Kidney glomerular epithelial cell (primary cell): ENCODE results near the gene RAPGEF3.

Experiments used
- DNase-seq: peaks from one replicate; lab custom pipeline; 2025; lab: John Stamatoyannopoulos, UW

The RAPGEF3 gene

DNA sequence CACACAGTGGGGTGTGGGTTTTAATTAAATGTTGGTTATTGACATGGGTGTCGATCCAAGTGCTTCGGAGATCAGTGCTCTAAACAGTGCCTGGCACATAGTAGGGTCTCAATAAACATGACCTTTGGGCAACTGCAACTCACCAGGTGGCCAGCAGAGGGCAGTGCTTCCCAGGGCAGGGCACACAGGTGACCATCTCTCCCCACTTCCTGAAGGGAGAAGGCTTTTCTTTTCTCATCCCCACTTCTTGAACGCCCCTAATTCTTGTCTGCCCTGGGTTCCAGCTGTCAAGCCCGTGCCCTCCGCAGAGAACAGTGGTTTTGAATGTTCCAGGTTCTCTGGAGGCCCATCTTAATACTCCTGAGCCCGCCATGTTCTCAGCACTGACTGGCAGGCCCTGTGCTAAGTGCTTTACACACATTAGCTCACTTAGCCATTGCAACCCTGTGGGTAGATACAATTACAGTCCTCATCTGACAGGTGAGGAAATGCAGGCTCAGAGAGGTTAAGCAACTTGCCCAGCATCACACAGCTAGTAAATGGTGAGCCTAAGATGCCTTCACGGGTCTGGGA, 16.3 kb downstream of the RAPGEF3 start:
- peak; percentile 20 for DNase-seq

DNA sequence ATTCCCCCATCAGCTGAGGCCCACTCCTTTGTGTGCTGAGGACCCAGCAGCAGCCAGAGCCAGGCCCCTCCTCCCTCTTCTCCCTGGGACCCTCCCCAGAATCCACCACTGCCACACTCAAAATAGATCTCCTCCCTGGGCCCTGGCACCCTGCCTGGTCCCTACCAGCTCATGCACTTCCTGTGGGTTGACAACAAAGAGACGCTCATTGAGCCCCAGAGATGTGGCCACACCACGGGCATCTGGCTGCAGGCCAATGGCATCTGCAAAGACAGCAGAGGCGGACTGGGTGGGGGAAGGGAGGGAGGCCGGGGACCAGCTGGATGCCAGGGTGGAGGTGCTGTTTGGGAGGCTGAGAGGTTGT, 17.4 kb downstream of the RAPGEF3 start:
- peak; percentile 31 for DNase-seq

DNA sequence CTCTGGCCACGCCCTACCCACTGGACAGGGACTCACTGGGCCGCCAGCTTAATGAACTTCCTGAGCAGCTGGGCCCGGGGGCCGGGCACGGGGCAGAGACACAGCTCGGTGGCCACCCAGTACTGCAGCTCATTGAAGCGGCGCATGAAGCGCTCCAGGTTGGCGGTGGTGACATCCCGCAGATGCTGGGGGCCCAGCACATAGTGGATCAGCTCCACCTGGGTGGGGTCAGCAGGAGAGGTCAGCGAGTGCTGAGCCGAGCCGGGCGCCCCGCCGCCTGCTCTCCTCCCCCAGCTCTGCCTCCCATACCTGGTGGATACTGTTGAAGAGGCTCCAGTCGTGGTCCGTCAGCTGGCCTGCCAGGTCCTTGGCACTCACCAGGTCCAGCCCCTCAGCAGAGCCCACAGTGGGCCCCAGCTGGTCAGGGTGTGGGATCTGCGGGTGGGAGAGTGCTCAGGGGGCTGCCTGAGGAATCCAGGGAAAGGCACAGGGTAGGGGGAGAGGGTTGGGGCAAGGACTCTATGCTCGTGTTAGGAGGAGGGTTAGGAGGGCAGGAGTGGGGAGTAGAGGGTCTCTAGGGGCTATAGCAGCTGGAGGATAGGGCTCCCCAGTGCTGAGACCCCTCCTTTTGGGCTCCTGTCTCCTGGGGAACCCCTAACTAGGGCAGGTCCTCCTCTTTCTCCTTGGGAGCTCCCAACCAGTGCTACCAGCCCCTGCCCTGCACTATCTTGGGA, 17.9 kb downstream of the RAPGEF3 start:
- peak; percentile 17 for DNase-seq

DNA sequence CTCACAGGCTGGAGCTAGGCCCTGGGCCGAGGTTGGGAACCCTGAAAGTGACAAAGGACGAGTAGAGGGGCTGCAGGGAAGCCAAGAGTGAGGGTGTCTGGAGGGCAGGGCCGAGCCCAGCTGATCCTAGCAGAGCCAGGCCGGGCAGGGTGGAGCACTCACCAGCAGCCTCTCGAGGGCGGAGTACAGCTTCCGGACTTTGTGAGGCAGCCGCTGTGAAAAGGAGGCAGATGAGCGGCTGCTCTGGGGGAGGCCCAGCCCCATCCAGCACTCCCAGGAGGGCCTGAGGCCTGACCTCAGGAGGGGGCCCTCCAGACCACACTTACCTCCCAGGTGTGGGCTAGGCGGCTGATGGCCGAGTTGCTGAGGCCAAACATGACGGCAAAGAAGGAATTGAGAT, 18.7 kb downstream of the RAPGEF3 start:
- DNase-seq: no peak

DNA sequence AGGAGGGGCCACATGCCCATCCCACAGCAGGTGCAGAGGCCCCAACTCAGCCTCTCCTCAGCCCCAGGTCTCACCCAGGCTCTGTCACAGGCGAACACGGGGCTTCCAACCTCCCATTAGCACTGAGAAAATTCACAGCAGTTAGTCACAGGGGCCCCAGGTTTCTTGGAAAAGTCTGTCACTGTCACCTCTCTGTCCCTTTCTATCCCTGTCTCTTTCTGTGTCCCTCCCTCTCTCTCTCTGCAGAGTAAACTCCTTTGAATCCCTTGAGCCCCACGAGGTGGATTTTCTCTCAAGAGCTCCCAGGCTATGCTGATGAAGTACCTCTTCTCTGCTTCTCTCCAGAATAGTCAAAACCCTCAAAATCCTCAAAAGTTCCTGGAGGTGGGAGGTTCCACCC, 19.4 kb downstream of the RAPGEF3 start:
- no peak for DNase-seq

DNA sequence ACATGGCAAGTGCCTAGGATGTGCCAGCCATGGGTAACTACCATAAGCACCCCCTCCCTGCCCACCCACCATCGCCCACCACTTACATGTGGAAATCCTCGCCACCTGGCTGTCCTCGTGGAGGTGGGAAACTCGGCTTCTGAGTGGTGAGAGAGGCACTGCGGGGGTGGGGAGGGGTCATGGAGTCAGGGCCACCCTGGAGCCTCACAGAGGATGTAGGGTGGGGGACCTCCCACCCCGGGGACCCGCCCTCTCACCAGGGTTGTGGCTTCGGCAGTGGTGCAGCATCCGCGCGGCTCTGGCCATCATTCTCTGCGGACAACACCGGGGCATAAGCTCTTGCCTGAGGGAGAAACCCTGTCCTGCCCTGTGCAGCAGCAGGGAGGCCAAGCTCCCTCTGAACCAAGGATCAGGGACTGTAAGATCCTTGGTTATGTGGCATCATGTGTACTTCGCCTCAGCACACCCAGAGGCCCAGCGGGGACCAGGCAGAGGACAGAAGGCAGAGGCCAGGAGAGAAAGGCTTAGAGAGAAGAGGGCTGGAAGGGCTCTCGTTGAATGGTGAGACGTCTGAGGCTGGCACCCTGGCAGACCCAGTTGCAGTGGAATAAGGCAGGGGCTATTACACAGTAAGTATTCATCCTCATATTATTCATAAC, 20.6 kb downstream of the RAPGEF3 start:
- DNase-seq: no peak

DNA sequence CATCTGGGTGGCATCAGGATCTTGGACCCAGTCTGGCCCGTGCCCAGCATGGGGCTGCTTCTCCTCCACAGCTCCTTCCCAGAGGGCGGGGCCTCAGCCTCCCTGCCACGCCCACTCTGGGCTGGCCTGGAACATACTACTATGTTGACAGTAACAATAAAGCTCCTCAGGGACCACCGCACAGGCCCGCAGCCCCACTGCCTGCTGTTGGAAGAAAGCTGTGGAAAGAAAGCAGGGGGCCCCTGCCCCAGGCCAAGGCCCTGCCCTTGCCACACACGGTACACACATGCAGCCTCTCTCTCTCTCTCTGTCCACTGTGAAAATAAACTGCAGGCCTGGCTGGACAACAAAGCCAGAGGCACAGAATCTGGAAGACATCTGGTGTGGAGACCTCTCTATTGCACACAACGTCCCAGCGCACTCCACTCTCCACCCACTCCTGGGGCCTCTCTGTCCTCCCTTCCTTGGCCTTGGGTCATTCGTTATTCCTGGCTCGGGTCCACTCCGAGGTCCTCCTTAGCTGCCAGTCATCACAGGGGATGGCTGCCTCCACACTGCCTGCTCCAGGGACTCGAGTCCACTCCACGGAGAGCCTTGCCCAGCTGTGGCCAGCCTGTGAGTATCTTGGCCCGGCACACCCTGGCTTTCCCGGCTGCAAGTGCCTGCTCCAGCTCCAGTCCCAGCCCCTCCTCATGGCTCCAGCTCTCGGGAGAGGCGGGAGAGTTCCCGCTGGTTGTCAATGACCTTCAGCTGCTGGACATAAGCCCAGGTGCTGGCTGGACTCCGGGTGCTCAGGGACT, 21.6 kb downstream of the RAPGEF3 start:
- DNase-seq: peak; percentile 53

DNA sequence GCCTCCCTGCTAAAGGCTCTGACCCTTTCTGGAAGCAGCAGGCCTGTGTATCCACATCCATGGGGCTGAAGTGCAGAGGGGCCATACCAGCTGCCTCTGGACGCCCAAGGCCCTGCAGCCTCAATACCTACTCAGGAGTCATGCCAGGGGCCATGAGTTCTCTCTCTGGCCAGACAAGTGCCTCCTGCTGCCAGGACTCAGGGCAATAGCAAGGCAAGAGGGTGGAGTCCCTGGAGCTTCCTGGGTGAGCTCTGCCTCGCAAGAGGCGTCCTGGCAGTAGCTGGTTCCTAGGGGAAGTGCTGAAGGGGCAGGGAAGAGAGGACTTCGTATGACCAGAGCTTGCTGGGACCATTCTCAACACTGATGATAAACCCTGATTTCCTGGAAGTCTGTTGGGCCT, 22.5 kb downstream of the RAPGEF3 start:
- no peak for DNase-seq

DNA sequence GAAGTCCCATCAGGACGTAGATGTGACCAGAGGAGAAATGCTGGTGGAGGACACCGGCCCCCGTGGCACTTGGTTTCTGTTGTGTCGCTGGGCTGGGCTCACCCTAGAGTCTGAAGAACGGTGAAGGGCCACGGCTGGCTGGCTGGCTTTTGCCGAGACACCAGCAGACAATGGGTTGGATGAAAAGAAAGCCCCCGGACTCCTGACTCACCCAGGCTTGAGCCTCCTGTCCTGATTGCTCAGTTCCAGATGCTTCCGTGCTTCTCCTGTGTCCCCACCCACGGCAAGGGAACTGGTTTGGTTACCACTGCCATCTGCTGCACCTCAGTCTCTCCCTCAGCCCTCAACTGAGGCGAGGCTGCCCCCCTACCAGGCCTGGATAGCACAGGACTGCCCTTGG, 23.0 kb downstream of the RAPGEF3 start:
- DNase-seq: no peak

DNA sequence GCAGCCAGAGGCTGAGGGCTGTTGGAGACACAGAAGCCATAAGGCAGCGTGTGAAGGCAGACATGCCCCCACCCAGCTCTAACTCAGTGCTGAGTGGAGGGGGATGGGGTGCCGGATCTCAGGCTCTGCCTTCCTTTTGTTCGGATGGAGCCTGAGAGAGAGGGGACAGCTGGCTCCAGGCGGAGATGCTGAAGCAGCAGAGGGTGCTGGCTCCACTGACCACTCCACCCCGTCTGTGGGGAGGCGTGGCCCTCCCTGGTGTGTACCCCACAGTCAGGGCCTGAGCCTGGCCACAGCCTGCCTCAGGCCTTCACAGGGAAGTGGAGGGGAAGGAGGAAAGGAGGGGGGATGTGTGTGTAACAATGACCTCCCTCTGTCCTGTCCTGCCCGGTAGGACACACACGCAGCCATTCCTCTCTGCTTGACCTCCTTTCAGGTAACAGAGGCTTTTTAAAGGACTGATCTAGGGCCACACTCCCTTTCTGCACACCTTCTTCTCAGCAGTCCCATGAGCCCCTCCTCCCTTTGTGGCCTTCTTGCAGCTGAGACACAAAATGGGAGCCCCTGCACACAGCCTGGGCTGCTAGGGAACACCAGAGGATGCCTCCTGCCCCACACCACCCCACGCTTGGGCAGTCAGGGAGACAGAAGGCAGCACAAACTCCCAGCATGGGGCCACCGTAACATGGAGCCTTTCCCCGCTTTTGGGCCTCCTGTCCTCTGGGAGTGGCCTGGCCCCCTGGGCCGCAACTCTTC, 23.8 kb downstream of the RAPGEF3 start:
- no peak for DNase-seq

DNA sequence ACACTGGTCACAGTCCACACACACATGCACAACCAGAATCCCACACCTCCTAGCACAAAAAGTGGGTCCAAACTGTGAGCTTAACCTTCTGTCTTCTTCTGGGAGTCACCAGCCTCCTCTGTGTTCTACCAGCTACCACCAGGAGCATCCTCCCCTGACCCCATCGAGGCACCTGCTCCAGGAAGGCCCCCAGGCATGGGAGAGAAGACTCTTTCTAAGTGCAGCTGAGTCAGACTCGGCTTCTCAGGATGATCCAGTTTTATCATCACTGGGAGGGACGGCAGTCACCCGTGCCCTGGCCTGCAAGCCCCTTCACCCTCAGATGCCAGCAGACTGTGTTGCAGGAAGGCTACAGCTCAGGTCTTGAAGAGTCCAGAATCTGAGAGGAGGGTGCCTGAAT, 25.5 kb downstream of the RAPGEF3 start:
- no peak for DNase-seq

DNA sequence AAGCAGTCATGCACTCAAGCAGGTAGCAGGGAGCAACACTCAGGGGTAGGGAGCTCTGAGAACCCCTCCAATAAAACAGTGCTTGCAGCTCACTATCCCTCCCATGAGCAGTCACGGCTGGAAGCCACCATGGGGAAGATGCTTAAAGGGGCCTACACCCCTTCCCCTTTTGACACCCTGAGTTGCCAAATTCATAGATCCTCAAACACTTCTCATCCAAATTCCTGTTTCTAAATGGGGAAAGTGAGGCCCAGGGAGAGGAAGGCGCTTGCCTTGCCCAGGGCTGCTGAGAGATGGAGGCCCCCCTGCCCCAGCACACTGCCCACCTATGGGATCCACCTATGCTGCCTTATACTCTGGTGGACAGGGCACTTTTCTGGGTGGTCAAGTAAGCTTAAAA, 26.2 kb downstream of the RAPGEF3 start:
- no peak for DNase-seq

DNA sequence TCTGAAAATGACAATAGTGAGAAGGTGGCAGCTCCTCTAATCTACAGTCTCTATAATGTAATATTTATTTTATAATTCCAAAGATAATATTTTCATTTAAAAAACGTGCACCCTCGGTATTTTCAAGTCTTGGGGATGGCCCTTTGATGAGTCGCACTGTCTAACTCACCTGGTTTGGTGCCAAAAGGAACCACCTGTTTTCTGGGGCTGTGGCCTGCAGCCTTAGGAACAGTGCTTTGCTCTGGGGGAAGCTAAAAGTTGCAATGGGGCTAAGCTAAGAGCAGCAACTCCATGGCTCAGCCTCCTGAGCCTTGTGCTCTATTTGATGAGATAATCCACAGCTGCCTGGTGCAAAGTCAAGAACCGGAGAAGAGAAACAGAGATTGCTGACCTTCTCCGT, 27.0 kb downstream of the RAPGEF3 start:
- DNase-seq: no peak

DNA sequence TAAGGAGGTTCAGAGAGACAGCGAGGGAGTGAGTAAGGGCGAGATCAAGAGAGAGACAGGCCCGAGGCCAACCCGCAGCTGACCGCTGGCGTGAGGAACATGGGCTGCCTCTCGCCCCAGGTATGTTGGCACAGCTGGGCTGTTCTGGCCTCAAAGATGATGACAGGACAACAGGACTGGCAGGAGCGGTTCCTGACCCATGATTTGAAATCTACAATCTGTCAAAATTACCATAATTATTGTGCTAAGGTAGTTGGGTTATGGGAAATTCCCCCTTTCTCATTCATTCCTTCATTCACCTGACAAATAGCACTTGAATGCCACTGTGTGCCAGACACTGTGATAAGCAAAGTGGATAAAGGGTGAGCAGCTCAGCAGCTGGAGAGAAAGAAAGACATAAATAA, 28.3 kb downstream of the RAPGEF3 start:
- DNase-seq: no peak

DNA sequence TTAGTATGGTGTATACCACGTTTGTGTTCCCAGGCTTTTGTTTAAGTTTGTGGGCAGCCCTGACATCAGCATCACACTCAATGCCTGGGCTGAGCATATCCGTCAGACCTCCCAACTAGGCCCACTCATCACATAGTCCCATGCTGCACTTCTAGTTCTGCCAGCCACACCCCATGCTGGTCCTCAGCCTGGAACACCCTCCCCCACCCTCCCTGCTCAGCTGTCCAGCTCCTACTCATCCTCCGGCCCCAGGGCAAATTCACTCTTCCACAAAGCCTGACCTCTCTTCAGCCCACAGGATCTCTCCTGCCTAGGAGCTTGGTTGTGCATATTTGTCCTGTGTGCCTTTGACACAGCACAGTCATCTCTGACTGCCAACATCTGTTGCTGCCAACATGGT, 29.4 kb downstream of the RAPGEF3 start:
- DNase-seq: no peak

DNA sequence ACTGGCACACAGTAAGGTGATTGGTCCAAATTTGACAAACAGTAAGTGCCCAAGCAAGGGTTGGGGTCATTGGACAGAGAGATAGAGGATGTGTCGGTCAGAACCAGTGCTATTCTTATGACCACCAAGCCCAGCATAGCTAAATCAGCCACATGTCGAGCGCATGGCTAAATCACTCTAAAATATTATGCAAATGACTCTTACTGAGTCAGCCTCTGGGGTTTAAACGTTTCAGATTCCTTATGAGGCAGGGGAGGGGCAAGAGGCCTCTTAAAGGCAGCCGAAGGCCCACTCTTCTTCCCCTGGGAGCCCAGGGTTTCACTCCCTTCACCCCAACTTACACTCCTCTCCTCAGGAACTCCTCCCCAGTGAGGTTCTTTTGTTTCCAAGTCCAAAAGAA, 32.8 kb downstream of the RAPGEF3 start:
- DNase-seq: no peak

DNA sequence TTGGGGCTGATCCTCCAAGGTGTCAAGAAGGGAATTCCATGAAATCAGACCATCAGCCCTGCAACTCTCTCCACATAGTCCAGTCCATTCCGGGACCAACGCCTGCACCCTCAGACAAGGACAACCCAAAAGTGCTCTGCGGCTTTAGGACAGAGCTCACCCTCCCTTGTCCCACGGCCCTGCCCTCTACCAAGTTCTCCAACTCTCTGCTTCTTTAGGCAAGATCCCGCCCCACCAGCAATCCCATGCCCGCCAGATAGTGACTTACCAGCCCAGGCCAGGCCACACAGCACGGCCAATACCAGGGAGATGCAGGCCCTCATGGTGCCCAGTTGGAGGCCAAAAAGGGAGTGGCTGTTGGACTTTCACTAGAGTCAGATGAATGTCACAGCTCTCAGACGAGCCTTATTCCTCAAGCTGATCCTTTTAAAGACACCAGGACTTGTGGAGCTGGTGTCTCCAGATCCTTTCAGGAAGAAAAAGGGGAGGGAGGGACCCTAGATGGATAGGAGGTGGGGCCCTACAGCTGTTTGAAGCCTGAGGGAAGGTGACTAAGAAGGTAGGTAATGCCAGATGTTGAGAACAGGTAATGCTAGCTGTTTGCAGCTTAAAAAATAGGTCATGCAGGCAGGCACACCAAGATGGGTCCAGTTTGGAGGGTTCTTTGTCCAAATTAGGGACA, 33.4 kb downstream of the RAPGEF3 start, which contains the start of gene ENDOU:
ENDOU (minus strand) TSS at position 400 of the 682 bp plus-strand sequence; CDS start at position 323, 77 bp downstream.
- no peak for DNase-seq

DNA sequence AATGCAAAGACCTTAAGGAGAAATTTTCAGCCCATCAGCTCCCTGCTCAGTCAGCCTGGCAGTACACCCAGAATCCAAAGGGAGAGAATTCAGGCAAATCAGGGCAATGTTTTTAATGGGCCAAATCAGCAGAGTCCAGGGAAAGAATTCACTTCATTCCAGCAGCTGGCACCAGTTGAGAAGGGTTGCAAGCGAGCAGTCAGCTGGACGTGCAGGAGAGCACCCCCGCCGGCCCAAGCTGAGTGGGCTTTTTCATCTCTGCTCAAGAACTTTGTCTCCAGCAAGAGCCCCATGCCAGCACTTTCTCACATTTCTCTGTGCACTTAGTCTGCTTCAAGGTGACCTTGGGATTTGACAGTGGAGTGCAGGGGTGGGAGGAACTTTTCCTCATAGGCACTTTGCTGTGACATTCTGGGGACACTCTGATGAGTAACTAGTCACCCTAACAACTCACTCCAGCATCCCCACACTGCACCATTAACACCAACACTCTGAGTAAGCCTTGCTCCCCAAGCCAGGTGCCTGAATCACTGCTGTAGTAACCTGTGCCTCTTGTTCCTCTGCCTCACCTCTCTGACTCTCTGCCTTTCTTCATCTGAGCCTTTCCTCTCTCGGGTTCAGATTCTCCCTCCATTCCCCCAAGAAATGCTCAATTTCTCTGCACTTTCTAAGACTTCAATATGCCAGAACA, 35.6 kb downstream of the RAPGEF3 start:
- no peak for DNase-seq

DNA sequence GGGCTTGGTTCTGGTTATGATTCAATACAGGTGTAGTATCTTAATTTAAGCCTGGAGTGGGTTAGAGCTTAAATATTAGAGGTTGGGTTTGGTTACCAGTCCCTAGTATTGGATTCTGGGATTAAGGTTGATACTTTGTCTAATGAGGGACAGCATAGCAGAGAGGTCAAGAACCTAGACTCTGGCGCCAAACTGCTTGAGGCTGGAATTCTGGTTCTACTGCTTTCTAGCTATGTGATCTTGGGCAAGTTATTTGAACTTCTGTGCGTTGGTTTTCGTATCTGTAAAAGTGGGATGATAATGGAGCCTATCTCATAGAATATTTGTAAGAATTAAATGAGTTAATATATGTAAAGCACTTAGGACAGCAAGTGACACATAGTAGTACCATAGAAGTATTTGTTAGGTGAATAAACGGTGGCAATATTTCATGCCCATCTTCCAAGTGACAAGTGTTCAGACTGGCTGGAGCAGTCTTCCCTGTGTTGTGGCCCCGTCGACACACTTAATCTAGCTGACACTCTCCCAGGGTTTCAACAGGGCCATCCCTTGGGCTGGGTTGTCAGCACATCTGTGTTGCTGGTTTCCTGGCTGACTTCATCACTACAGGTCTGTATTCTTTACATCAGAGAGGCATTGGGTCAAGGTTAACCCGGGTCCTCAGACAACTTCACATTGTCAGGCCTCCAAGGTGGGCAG, 36.4 kb downstream of the RAPGEF3 start:
- no peak for DNase-seq

DNA sequence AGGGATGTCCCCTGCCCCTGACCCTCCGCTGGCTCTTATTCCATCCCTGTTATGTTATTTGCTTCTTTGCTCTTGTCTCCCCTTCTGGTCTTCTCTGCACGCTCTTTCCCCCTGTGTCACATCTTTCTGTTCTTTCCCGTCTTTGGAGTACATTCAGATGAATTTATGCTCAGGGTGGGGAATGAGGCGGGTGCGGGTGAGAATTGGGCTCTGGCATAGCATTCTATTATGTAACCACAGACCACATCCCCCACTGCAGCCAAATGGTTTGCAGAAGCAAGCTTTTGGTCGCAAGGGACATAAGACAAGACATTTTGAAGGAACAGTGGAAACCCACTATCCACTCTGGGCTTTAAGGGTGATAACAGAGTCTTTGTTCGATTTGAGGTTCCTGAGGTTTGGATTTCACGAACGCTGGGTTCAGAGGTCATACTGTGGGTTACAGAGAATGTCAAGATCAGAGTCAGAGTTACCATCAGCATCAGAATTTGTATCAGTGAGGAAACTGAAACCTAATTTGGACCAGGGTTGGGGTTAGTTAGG, 37.2 kb downstream of the RAPGEF3 start:
- DNase-seq: no peak
